HepG2 (cell line): Measurements from ENCODE around the gene CSMD2. TPM values are rescaled to one million over a fixed set of nuclear protein-coding genes. Genes with fewer than 3 reads are reported as not detected.

Experiments
- ATAC-seq: fragments of 200-7000 bp; cut with Tn5 transposase; 3 replicates; pipeline ENCODE4 v1.9.1; 2020; ENCODE audit warnings: mild to moderate bottlenecking, moderate library complexity
- BruUV-seq: library from RNA; stranded (reverse); fragments of 400-500 nt; replicated peaks from 2 replicates; lab custom pipeline; 2021; lab: Mats Ljungman, UMichigan
- CTCF ChIA-PET: fragments of 300-600 bp; formaldehyde crosslinking; extraction: SDS; loops from one replicate; lab custom pipeline; 2021; ENCODE audit warnings: low total read pairs, inconsistent platforms, low intra/inter-chr PET ratio; lab: Yijun Ruan, JAX
- POLR2A ChIA-PET: fragments of 350-600 bp; sonication (Branson Sonifier 250); formaldehyde crosslinking; loops from one replicate; lab custom pipeline; 2020; ENCODE audit warnings: antibody characterized with exemption, inconsistent platforms; lab: Yijun Ruan, JAX
- DNase-seq: peaks from one replicate; pipeline ENCODE4 v3.0.0-alpha.2; 2015; ENCODE audit warnings: low spot score
- FAIRE-seq: peaks from 3 replicates; lab custom pipeline; 2011; peaks lifted over from hg19 to GRCh38; lab: Jason Lieb, UNC
- H2AFZ ChIP-seq: one replicate; pipeline ENCODE4 v1.6.1; 2011; ENCODE audit warnings: low read length, inconsistent platforms
- H3K27ac ChIP-seq: fragments of 300-600 bp; 3 replicates; pipeline ENCODE4 v1.8.0; 2011; ENCODE audit warnings: mixed run types, mild to moderate bottlenecking, mixed read lengths, low read length, inconsistent platforms; ENCODE audit not compliant: insufficient read depth; ENCODE audit errors: extremely low read length
- H3K27me3 ChIP-seq, 2 experiments: fragments of 200-600 bp in 1 of 2; 2 replicates in 1 of 2; 3 replicates in 1 of 2; pipeline versions ENCODE4 v1.6.0 to v1.8.0; 2011; ENCODE audit warnings: low read length in 2 of 2, mild to moderate bottlenecking in 2 of 2, moderate library complexity in 2 of 2, inconsistent platforms in 1 of 2; ENCODE audit not compliant: insufficient read depth in 2 of 2, control insufficient read depth in 1 of 2
- H3K36me3 ChIP-seq, 2 experiments: fragments of 200-600 bp in 1 of 2; replicated peaks in 1 of 2; 2 replicates in 1 of 2; 3 replicates in 1 of 2; pipeline versions ENCODE4 v1.5.1 to v1.8.0; 2011; ENCODE audit warnings: low read length in 2 of 2, inconsistent platforms in 1 of 2; ENCODE audit not compliant: insufficient read depth in 2 of 2, control insufficient read depth in 1 of 2
- H3K4me1 ChIP-seq: 2 replicates; pipeline ENCODE4 v1.5.1; 2012; ENCODE audit warnings: low read length, inconsistent platforms; ENCODE audit not compliant: insufficient read depth
- H3K4me2 ChIP-seq: 2 replicates; pipeline ENCODE4 v1.6.0; 2011; ENCODE audit warnings: low read depth, low read length, inconsistent platforms
- H3K4me3 ChIP-seq, 3 experiments: fragments of 200-600 bp in 1 of 3; sonication (generic), shearing (Covaris generic) in 1 of 3; replicated peaks in 1 of 3; 2 replicates each; pipeline ENCODE4 v1.5.1; 2011 to 2016; ENCODE audit warnings: low read length in 3 of 3, inconsistent platforms in 2 of 3, low read depth in 2 of 3, mild to moderate bottlenecking in 2 of 3, control low read depth in 1 of 3, mixed read lengths in 1 of 3; ENCODE audit not compliant: insufficient read depth in 1 of 3
- H3K79me2 ChIP-seq: one replicate; pipeline ENCODE4 v1.6.1; 2011; ENCODE audit warnings: low read length, inconsistent platforms; ENCODE audit not compliant: insufficient read depth
- H3K9ac ChIP-seq: 2 replicates; pipeline ENCODE4 v1.6.0; 2011; ENCODE audit warnings: mild to moderate bottlenecking, low read depth, low read length, inconsistent platforms; ENCODE audit not compliant: insufficient read depth
- H3K9me3 ChIP-seq: 2 replicates; pipeline ENCODE4 v1.5.1; 2012; ENCODE audit warnings: mild to moderate bottlenecking, low read length
- H4K20me1 ChIP-seq: 2 replicates; pipeline ENCODE4 v1.6.0; 2011; ENCODE audit warnings: inconsistent platforms, mild to moderate bottlenecking, low read length, moderate library complexity; ENCODE audit not compliant: insufficient read depth
- DMAP1 ChIP-seq: IDR thresholded peaks from 2 replicates; pipeline ENCODE4 v1.6.1; 2016
- ERF ChIP-seq: IDR thresholded peaks from 2 replicates; pipeline ENCODE4 v1.6.1; 2018; ENCODE audit warnings: missing biosample characterization, missing genetic modification reagents
- GTF3A ChIP-seq: sonication (generic); formaldehyde crosslinking; conservative IDR thresholded peaks from 2 replicates; pipeline ENCODE4 v1.4.0; 2020; ENCODE audit warnings: mild to moderate bottlenecking, missing genetic modification reagents
- HHEX ChIP-seq: IDR thresholded peaks from 2 replicates; pipeline ENCODE4 v1.6.1; 2016; ENCODE audit warnings: control low read depth
- JUND ChIP-seq: sonication (generic); formaldehyde crosslinking; IDR thresholded peaks from 2 replicates; pipeline ENCODE4 v1.8.0; 2022; ENCODE audit warnings: mild to moderate bottlenecking, missing genetic modification reagents
- MEIS1 ChIP-seq: sonication (generic); formaldehyde crosslinking; IDR thresholded peaks from 2 replicates; pipeline ENCODE4 v1.9.0; 2021; ENCODE audit warnings: mild to moderate bottlenecking, missing genetic modification reagents, moderate library complexity, borderline replicate concordance
- PRDM4 ChIP-seq: sonication (generic); formaldehyde crosslinking; IDR thresholded peaks from 2 replicates; pipeline ENCODE4 v1.9.0; 2021; ENCODE audit warnings: missing genetic modification reagents, borderline replicate concordance
- REST ChIP-seq, 2 experiments: IDR thresholded peaks; 2 replicates each; pipeline ENCODE4 v1.6.1; 2011 to 2012; ENCODE audit warnings: low read length in 2 of 2, borderline replicate concordance in 1 of 2, low read depth in 1 of 2, mild to moderate bottlenecking in 1 of 2, moderate library complexity in 1 of 2
- TCF7 ChIP-seq: sonication (generic); IDR thresholded peaks from 2 replicates; pipeline ENCODE4 v1.6.1; 2016; ENCODE audit warnings: antibody characterized with exemption, low read depth
- TMF1 ChIP-seq: sonication (generic); formaldehyde crosslinking; IDR thresholded peaks from 2 replicates; pipeline ENCODE4 v1.8.1; 2022; ENCODE audit warnings: low read depth, missing genetic modification reagents
- XBP1 ChIP-seq: sonication (generic); formaldehyde crosslinking; IDR thresholded peaks from 2 replicates; pipeline ENCODE4 v1.5.0; 2020; ENCODE audit warnings: missing genetic modification reagents
- ZC3H13 ChIP-seq: sonication (generic); formaldehyde crosslinking; IDR thresholded peaks from 2 replicates; pipeline ENCODE4 v1.8.1; 2023; ENCODE audit warnings: mild to moderate bottlenecking, missing genetic modification reagents, moderate library complexity
- ZFP82 ChIP-seq: sonication (generic); formaldehyde crosslinking; IDR thresholded peaks from 2 replicates; pipeline ENCODE4 v1.5.1; 2020; ENCODE audit warnings: mild to moderate bottlenecking, missing genetic modification reagents, borderline replicate concordance
- ZHX1 ChIP-seq: sonication (generic); formaldehyde crosslinking; IDR thresholded peaks from 2 replicates; pipeline ENCODE4 v1.8.1; 2022; ENCODE audit warnings: low read depth, mild to moderate bottlenecking, missing genetic modification reagents
- ZNF430 ChIP-seq: sonication (generic); formaldehyde crosslinking; IDR thresholded peaks from 2 replicates; pipeline ENCODE4 v1.9.0; 2021; ENCODE audit warnings: mild to moderate bottlenecking, missing genetic modification reagents
- ZNF431 ChIP-seq: sonication (generic); formaldehyde crosslinking; IDR thresholded peaks from 2 replicates; pipeline ENCODE4 v1.9.0; 2022; ENCODE audit warnings: missing genetic modification reagents, low read depth, mild to moderate bottlenecking, borderline replicate concordance
- WGBS: methylation state at CpG from one replicate; pipeline ENCODE4 v1.1.6; 2017; ENCODE audit warnings: low lambda C conversion rate; 5-methylcytosine and 5-hydroxymethylcytosine counted together
- in situ Hi-C: cut with HindIII; loops from 2 replicates; pipeline ENCODE4 v1.10.0; 2017; ENCODE audit warnings: low pct_unique_long_range_greater_than_20kb; ENCODE audit not compliant: extremely low pct_ligation_motif_present
- intact Hi-C: fragments of 100-400 bp; cut with micrococcal nuclease; formaldehyde crosslinking; loops from one replicate; pipeline ENCODE4 v1.10.0; 2022; ENCODE audit not compliant: unreplicated experiment
- polyA plus RNA-seq, 8 experiments: library from polyadenylated mRNA; depleted of rRNA in 3 of 8; stranded (reverse) in 7 of 8; unstranded in 1 of 8; fragments of >200 nt; fragmentation: Illumina TruSeq in 4 of 8; extraction: Trizol in 4 of 8; gene quantifications; 2 replicates each; pipeline versions ENCODE4 v1.2.1 to v1.2.3, GENCODE V29; 2011 to 2016; ENCODE audit warnings: low read depth in 4 of 8, missing spikeins in 1 of 8, mixed read lengths in 1 of 8; ENCODE audit not compliant: insufficient read depth in 1 of 8
- total RNA-seq, 5 experiments: library from RNA; depleted of rRNA; stranded (reverse); fragments of >200 nt; fragmentation: Illumina TruSeq; extraction: Trizol; gene quantifications; 2 replicates each; pipeline ENCODE4 v1.2.3, GENCODE V29; 2016; ENCODE audit warnings: low read depth in 1 of 5

Gene CSMD2
- total and polyA plus RNA-seq, 2 of the 13 experiments (the other 11 are each of a cell fraction or from before 2014, with no cell fraction given): not detected

DNA sequence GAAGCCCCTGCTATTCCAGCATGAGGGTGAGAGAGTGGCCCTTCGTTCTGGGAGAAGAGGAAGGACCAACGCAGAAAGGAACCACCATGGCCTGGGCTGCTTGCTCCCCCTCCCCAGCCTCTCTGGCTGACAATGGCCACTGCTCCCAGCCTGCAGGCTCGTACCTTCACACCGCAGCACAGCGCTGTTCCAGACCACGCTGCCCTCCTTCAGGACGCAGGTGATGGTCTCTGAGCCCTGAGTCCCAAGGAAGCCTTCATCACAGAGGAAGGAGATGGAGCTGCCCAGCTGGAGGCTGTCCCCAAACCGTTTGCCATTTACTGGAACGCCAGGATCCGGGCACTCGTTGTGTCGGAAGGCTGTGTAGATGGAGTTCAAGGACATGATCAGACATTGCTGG, 426.1 kb downstream of the CSMD2 start (continued):
- TF ChIP-seq REST (IDR thresholded peaks at IDR 0.05; ENCODE audit: borderline replicate concordance in 1 of 2, low read depth in 1 of 2, low read length in 2 of 2): no peak

GRCh38 chr1:33738536-33738935, 426.5 kb downstream of the CSMD2 start:
- Histone ChIP-seq H3K4me3 (no peak overlapping the region), H4K20me1 (no peaks in the 10 kb centered on the region), H3K4me1 (no peaks in the 10 kb centered on the region), H2AFZ (no peak overlapping the region), H3K9ac (no peak overlapping the region), H3K4me2 (no peak overlapping the region), H3K27me3 (peaks cover 0 to 5% of the 10 kb centered on the region in 2 experiments; a peak in 1 of 5 replicates), H3K36me3 (no peaks in the 10 kb centered on the region), H3K27ac (no peak overlapping the region), H3K9me3 (no peaks in the 10 kb centered on the region), H3K79me2 (no peaks in the 10 kb centered on the region)
- in situ Hi-C loops (no loop called here), intact Hi-C loops (no loop called here)
- no peak for DNase-seq
- no TSS peak for BruUV-seq
- ATAC-seq: no peak
- 22% methylated on average over 9 of the region's 9 CpGs for WGBS
- POLR2A ChIA-PET: no interaction called here
- CTCF ChIA-PET: no interaction called here
- no peak for FAIRE-seq
- TF ChIP-seq GTF3A (CRISPR knock-in tag): no peak
- no peak for TF ChIP-seq TMF1 (CRISPR knock-in tag)
- no peak for TF ChIP-seq TCF7
- TF ChIP-seq ERF (CRISPR knock-in tag): no peak
- TF ChIP-seq ZHX1 (CRISPR knock-in tag): no peak
- no peak for TF ChIP-seq JUND (CRISPR knock-in tag)
- no peak for TF ChIP-seq DMAP1 (CRISPR knock-in tag)
- no peak for TF ChIP-seq HHEX (CRISPR knock-in tag)
- TF ChIP-seq XBP1 (CRISPR knock-in tag): no peak
- no peak for TF ChIP-seq ZNF430 (CRISPR knock-in tag)
- no peak for TF ChIP-seq ZC3H13 (CRISPR knock-in tag)
- no peak for TF ChIP-seq ZFP82 (CRISPR knock-in tag)
- no peak for TF ChIP-seq PRDM4 (CRISPR knock-in tag)
- no peak for TF ChIP-seq ZNF431 (CRISPR knock-in tag)
- TF ChIP-seq MEIS1 (CRISPR knock-in tag): no peak
